ENCODE data around the gene ZNF622.

The ZNF622 gene, protein sequence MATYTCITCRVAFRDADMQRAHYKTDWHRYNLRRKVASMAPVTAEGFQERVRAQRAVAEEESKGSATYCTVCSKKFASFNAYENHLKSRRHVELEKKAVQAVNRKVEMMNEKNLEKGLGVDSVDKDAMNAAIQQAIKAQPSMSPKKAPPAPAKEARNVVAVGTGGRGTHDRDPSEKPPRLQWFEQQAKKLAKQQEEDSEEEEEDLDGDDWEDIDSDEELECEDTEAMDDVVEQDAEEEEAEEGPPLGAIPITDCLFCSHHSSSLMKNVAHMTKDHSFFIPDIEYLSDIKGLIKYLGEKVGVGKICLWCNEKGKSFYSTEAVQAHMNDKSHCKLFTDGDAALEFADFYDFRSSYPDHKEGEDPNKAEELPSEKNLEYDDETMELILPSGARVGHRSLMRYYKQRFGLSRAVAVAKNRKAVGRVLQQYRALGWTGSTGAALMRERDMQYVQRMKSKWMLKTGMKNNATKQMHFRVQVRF
- total RNA-seq, result 51.4 to 90.5 (median 59.4) reads per million in 4 experiments

DNA sequence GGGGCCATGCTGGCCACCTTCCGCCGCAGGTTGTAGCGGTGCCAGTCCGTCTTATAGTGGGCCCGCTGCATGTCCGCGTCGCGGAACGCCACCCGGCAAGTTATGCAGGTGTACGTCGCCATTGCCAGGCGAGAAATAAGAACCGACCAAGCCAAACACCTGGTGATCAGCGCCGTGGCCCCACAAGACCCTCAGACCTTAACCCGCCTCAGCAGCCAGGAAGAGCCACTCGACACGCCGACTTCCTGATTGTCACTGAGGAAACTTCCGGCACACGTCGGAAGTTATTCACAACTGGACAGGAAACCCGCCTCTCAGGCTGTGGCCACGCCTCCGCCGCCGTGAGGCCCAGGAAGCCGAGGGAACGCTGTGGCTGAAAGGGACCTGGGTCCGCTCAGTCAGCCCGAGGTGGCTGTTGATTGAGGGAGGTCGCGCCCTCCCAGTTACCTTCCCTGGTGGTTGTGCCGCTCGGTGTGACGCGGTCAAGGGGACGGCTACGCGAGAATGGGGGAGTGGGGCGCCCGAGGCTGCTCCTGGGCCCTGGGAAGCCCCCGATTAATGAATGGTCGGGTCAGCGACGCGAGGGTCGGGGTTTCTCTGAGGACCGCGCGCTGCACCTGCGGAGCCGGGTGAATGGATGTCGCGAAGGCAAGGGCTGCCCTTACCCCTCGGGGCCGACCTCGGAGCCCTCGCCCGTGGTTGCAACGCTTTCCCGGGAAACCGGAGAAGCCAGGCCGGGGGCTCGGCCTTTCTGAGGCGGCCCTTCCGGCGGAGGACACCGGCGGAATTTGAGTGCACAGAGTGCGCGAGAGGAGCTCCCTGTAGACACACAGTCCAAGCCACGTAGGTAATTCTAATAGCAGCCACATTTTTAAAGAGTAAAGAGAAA lies at the start of gene ZNF622:
ZNF622 (minus strand) TSS at position 257 of the 889 bp plus-strand sequence; CDS start at position 122, 135 bp downstream.
- peak; percentile 83 for DNase-seq

DNA sequence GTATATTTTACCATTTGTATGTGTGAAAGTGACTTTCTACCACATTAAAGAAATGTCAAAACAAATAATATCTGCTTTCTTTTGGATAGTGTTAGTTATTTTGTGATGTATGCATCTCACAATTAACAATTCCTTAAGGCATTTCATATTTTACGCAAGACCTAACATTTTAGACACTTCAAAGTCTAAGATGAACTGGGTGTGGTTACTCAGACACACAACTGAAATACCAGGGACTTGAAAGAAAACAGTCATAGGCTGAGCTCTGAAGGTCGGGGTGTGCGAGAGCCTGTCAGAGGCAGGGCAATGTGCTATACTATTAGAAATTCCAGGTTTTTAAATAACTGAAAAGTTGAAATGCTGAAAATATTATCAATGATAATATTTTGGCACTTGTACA lies 44.5 kb upstream of the ZNF622 start:
- DNase-seq, result no peak

DNA sequence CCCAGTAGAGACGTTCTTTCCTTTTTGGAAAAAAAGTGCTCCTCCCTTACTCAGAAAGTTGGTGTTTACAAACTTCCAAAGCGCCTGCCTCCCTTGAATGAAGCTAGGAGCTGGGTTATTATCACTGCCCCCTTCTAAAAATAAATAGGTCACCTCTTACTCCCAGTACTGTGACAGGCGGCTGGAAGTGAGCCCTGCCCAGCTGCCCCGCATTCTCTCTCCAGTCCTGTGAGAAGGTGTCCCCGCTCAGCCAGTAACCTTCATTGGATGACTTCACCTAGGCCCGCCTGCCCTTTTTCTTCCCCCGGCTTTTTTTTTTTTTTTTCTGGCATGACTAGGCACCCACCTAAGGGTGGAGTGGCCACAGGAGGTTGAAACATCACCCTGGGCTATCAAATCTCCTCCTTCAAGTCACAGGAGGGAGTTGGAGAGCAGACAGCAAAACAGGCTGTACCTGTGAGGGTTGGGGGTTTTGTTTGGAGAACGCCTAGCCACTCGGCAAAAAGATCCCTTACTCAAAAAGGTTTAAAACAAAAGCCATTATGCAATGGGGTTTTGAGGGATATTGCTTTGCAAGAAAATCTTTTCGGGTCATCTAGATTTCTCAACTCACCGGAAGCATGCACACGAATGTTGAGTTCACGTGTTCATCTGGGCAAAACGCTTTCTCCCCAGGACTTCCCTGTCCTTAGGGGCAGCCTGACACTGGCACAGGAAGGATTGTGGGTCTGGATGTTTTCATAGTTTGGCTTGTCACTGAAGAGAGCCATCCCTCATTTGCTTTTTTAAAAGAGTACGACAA lies 43.3 kb upstream of the ZNF622 start:
- DNase-seq, result no peak

DNA sequence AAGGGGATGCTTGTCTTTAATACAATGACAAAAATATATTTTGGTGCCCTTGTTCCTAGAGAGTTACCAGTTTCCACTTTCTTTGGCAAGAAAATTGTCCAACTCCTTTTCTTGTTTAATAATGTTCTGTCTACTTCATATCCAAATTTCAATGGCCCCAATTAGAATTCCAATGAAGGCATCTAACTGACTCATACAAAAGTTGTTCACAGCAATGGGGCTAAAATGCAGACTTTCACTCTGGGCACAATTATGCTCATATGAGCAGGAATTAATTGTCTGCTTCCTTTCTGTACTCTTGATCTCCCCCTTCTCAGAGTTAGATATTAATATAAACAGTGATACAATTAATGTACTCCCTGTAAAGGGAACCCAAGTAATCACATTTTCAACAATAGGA lies 42.1 kb upstream of the ZNF622 start:
- DNase-seq, result no peak

DNA sequence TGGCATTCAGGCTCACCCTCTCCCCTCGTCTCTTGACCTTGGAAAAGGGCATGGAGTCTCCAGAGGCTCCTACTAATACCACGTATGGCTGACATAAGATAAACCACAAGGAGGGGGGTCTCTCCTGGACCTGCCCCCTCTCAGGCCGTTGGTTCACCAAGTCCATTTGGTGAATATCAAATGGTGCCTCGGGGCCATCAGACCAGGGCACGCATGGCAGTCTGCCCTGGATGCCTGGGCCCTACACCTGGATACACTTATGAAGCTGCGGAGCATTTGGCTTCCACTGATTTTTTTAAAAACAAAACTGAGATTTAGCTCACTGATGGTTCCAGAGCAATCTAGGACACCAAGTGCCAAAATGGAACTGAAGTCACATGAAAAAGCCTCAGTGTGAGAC lies 40.3 kb upstream of the ZNF622 start:
- DNase-seq, result no peak

DNA sequence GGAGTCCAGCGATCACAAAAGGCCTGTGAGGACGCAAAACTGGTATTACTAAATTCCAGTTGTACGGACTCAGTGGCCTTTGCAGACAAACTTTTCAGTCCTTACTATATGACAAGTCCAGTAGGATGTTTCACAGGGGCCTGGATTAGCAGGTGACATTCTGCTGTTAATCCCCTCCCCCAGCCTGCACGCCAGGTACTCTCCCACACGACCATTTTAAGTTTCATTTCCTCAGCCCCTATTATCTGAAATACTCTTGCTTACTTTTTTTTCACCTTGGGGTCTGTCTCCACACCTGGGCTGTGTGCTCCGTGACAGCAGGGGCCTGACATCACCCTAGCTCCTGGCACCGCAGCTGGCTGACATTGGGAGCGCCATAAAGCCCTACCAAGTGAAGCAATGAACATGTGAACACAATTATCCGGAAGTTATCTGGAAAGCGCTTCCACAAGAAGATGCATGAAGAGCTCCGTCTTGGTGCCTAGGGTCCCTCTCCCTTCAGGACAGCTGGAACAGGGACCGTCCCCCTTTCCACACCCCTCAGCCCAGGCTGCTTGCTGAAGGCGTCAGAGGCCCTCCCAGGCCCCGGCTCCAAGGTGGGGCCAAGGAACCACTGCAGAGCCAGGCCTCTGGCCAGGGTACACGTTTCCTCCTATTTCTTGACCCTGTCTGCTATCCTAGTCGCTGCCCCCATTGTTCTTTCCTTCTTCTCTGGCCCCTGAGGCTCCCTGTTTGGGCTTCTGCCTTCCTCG lies 39.7 kb upstream of the ZNF622 start:
- no peak for DNase-seq

DNA sequence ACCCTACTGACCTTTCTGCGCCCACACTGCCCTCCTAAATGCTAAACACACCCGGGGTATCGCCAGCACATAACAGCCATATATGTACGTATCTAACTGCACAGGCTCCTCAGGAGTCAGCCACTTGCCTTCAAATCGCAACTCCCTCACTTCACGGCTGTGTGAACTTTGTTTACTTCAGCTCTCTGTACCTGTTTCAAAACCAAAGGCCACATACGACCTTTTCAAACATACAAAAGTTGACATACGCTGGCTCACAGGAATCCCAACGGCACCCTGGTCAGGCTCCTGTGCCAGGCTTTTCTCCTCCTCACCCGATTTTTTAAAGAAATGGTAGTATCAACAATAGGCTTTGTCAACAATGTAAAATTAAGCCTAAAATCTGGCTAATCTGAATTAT lies 39.0 kb upstream of the ZNF622 start:
- DNase-seq, result no peak

DNA sequence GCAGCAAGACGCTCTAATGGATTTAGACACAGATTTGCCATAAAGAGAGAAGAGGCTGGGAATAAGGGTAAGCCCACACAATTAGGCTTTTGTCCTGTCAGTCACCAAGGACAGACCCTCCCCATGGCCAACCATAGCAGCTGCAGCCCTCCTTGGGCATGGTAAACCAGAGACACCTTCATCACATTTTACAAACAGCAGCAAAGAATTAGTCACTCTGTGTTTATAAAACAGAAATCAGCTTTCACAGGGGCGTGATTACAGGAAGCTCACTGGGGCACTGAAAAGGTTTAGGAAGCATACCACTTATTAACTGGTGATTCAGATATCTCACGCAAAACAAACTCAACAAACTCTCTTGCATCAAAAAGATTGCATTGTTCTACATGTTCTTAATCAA lies 37.3 kb upstream of the ZNF622 start:
- no peak for DNase-seq

DNA sequence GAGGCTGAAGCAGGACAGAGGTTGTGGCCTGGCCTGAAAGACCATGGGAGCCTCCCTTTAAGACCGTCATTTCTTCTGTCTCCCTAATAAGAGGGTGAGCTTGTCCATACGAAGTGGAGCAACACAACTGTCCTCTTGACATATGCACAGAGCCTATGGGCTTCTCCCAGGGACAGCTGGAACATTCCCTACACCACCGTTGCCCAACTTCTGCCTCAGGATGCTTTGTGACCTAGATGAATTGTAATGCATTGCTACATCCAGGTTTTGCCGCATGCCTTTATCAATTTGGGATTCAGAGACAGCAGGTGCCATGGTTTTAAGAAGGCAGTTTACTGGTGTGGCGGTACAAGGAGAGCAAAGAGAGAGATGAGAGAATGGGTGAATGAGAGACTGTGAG lies 34.4 kb upstream of the ZNF622 start:
- no peak for DNase-seq

- DNase-seq, result no peak
Observed at GRCh38 chr5:16497546-16497945, 31.9 kb upstream of the ZNF622 start.

DNA sequence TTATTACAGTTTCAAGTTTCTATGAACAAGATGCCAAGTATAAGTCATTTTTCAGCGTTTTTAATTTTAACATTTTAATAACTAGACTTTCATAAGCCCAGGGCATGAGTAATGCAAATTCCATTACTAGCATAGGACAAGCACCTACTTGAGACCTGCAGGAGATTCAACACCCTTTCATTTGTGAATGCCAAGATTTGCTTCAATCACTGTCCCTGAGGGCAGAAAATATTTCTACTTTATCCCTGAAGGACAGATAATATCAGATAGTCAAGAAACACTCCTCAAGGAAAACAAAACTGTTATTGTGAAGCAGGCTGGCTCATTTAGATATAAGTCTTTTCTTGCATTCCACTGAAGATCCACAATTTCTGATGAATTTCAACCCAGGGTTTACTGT lies 27.7 kb upstream of the ZNF622 start:
- no peak for DNase-seq

DNA sequence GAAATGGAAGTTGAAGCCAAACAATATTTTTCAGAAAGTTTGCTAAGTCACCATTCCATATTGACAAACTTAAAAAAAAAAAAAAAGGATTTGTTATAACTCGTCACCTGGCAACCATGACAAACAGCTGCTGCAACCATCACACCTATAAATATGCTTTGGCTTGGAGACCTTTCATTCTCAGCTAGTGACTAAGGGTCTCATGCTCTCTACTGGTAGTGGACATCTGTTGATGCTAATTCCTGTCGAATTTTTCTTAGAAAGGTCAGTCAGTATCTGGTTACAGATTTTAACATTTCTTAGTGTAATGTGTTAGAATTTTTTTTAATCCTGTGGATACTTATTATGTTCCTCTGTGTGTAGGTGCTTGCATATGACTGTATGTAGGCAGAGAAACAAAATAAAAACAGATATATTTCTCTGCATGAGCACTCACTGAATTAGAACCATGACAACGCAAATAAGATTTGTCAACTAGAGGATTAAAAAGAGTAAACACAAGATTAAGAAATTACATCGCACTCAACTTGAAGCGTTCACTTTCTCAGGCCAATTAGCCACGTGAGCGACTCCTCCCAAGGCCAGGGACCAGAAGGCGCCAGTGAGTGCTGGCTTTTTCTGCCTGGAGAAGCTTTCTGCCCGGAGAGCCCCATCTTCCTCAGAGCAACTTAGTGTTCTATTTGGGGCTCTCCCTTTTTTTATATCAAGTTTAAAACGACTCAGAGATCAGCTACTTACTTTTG lies 27.0 kb upstream of the ZNF622 start:
- no peak for DNase-seq

DNA sequence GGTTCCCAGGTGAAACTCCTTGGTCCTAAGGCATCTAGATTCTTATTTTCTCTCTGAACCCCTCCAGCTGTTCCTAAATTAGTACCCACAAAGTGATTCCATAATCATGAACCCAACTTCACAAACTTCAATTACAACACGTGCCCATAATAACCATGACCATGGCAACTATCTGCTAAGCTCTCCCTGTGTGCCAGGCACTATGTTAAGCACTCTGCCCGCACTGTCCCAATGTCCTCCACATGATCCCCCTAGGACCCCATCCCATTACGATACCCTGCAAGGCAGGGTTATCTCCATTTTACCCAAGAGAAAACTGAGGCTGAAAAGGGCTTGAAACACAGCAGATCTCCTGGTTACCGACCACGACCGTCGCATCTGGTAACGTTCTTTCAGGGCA lies 25.3 kb upstream of the ZNF622 start:
- no peak for DNase-seq

- no peak for DNase-seq
Observed at GRCh38 chr5:16489322-16489791, 23.8 kb upstream of the ZNF622 start.

GRCh38 chr5:16487456-16487855 lies 21.9 kb upstream of the ZNF622 start:
- no peak for DNase-seq

DNA sequence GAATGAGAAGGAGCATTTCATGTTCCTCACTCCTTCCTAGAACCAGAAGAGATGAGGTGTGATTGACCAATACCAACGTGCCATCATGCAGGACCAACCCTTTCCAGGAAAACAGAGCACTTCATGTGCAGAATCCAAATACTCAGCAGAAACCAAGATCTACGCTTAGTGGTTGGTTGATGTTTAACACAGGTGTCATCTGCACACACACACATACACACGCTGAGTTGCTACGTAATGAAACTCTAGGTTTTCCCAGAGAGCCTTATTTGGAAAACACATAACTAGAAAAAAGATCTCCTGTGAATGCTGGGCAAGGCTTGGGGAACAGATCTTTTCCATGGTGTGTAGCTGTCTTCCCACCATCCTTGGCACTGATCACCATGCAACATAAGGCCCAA lies 21.1 kb upstream of the ZNF622 start:
- no peak for DNase-seq

DNA sequence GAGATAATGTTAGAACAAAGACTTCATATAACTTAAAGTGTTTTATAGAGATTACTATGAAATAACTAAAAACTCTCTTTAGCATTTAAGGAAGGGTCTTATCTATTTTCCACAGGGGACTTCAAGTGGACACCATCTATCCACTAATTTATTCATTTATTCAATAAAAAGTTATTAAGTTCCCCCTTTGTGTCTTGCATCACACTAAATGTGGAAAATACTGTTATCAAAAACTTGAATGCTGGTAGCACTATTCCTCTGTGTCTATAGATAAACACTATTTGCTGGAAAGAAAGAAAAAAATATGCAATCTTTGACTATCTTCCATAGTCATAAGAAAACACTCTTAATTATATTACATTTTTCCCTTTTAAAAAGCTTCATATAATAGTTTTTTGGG lies 20.1 kb upstream of the ZNF622 start:
- no peak for DNase-seq

DNA sequence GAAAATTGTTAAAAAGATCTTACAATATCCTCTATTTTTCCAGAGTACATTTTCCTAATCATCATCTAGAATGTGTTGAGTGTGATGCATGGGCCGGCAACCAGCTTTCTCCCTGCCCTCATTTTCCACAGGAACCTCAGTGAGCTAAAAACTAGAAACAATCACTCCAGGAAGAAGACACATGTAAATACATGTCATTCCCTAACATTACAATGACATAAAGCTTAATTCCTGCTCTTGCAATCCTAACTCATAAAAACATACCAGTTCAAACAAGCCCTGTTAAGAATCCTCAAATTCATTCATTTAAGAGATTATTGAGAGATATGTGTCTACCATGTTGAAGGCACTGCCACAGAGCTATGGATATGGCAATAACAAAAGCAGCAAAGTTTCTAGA lies 18.5 kb upstream of the ZNF622 start:
- no peak for DNase-seq

- no peak for DNase-seq
Observed at GRCh38 chr5:16483361-16483760, 17.8 kb upstream of the ZNF622 start.

GRCh38 chr5:16482891-16483290 lies 17.3 kb upstream of the ZNF622 start:
- no peak for DNase-seq

DNA sequence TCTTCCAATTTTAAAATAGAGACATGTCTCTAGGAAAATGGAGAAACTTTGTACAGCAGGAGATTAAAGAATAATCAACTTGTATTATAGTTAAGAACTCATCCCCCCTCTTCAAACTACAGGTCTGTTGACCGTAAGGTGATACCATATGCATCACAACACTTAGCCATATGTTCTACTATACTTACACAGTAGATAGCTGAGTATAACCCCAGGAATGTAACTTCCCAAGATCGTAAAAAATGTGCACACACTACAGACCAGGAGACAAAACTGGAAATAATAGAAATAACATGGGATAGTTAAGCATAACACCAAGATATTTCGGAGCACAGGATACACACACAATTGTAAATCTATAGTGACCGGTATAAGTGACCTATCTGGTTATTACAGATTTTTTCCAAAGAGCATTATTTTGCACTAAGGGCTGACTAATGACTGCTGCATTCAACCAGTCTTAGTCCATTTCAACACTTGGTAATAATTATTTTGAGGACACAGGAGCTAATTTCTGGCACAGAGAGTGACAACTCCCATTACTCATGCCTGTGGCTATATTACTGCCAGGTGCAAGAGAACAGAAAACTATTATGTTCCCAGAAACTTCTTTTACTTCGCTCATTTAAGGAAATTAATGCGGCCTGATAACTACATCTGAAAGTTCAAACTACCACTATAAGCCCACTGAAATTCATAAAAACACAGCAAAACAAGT lies 15.4 kb upstream of the ZNF622 start:
- no peak for DNase-seq

Data from effector CD8-positive, alpha-beta T cell (primary cell).